Measurements from ENCODE around the gene GRID2. TPM values are rescaled to one million over a fixed set of nuclear protein-coding genes. Genes with fewer than 3 reads are reported as not detected.

The GRID2 gene
- polyA plus RNA-seq, 2 donors: 0.02 TPM; not detected in 1

- Histone ChIP-seq H3K4me3 (ENCODE audit: low read depth in 1 of 2, low read length in 2 of 2) (no peak overlapping the region), H3K27me3 (ENCODE audit: control insufficient read depth in 1 of 2, insufficient read depth in 2 of 2, low read length in 2 of 2) (no peaks in the 10 kb centered on the region), H3K4me1 (ENCODE audit: control insufficient read depth in 2 of 2, insufficient read depth in 2 of 2, low read length in 1 of 2) (no peaks in the 10 kb centered on the region), H3K9me3 (ENCODE audit: control insufficient read depth in 2 of 2, insufficient read depth in 1 of 2, low read depth in 1 of 2, low read length in 1 of 2) (no peaks in the 10 kb centered on the region), H3K27ac (ENCODE audit: low read depth in 2 of 2, low read length in 1 of 2) (no peak overlapping the region), H3K36me3 (ENCODE audit: control insufficient read depth in 2 of 2, insufficient read depth in 2 of 2, low read length in 1 of 2) (no peaks in the 10 kb centered on the region)
- 83 to 93% methylated on average over 1 of the region's 1 CpG for WGBS, 2 donors
Observed at GRCh38 chr4:93743635-93744034, 1439.9 kb downstream of the GRID2 start.

GRCh38 chr4:93744961-93745360 lies 1441.2 kb downstream of the GRID2 start:
- Histone ChIP-seq H3K4me3 (ENCODE audit: low read depth in 1 of 2, low read length in 2 of 2) (no peak overlapping the region), H3K27ac (ENCODE audit: low read depth in 2 of 2, low read length in 1 of 2) (no peak overlapping the region), H3K27me3 (ENCODE audit: control insufficient read depth in 1 of 2, insufficient read depth in 2 of 2, low read length in 2 of 2) (no peaks in the 10 kb centered on the region), H3K36me3 (ENCODE audit: control insufficient read depth in 2 of 2, insufficient read depth in 2 of 2, low read length in 1 of 2) (no peaks in the 10 kb centered on the region), H3K9me3 (ENCODE audit: control insufficient read depth in 2 of 2, insufficient read depth in 1 of 2, low read depth in 1 of 2, low read length in 1 of 2) (no peaks in the 10 kb centered on the region), H3K4me1 (ENCODE audit: control insufficient read depth in 2 of 2, insufficient read depth in 2 of 2, low read length in 1 of 2) (no peaks in the 10 kb centered on the region)
- WGBS, 2 donors: 56 to 65% methylated on average over 2 of the region's 2 CpGs

- H3K27me3 ChIP-seq (ENCODE audit: control insufficient read depth in 1 of 2, insufficient read depth in 2 of 2, low read length in 2 of 2): no peaks in the 10 kb centered on the region
- H3K4me1 ChIP-seq (ENCODE audit: control insufficient read depth in 2 of 2, insufficient read depth in 2 of 2, low read length in 1 of 2): no peaks in the 10 kb centered on the region
- H3K36me3 ChIP-seq (ENCODE audit: control insufficient read depth in 2 of 2, insufficient read depth in 2 of 2, low read length in 1 of 2): no peaks in the 10 kb centered on the region
- no peak overlapping the region for H3K27ac ChIP-seq (ENCODE audit: low read depth in 2 of 2, low read length in 1 of 2)
- no peaks in the 10 kb centered on the region for H3K9me3 ChIP-seq (ENCODE audit: control insufficient read depth in 2 of 2, insufficient read depth in 1 of 2, low read depth in 1 of 2, low read length in 1 of 2)
- no peak overlapping the region for H3K4me3 ChIP-seq (ENCODE audit: low read depth in 1 of 2, low read length in 2 of 2)
Observed at GRCh38 chr4:93746031-93746430, 1442.3 kb downstream of the GRID2 start.

- Histone ChIP-seq H3K27ac (ENCODE audit: low read depth in 2 of 2, low read length in 1 of 2) (no peak overlapping the region), H3K27me3 (ENCODE audit: control insufficient read depth in 1 of 2, insufficient read depth in 2 of 2, low read length in 2 of 2) (no peaks in the 10 kb centered on the region), H3K36me3 (ENCODE audit: control insufficient read depth in 2 of 2, insufficient read depth in 2 of 2, low read length in 1 of 2) (no peaks in the 10 kb centered on the region), H3K4me3 (ENCODE audit: low read depth in 1 of 2, low read length in 2 of 2) (no peak overlapping the region), H3K9me3 (ENCODE audit: control insufficient read depth in 2 of 2, insufficient read depth in 1 of 2, low read depth in 1 of 2, low read length in 1 of 2) (peaks cover 0 to 3% of the 10 kb centered on the region in 2 donors), H3K4me1 (ENCODE audit: control insufficient read depth in 2 of 2, insufficient read depth in 2 of 2, low read length in 1 of 2) (no peaks in the 10 kb centered on the region)
- 57 to 63% methylated on average over 2 of the region's 2 CpGs for WGBS, 2 donors
Observed at GRCh38 chr4:93747220-93747619, 1443.5 kb downstream of the GRID2 start.

GRCh38 chr4:93748373-93749291 lies 1444.9 kb downstream of the GRID2 start:
- H3K36me3 ChIP-seq (ENCODE audit: control insufficient read depth in 2 of 2, insufficient read depth in 2 of 2, low read length in 1 of 2): no peaks in the 10 kb centered on the region
- H3K4me3 ChIP-seq (ENCODE audit: low read depth in 1 of 2, low read length in 2 of 2): no peak overlapping the region
- H3K4me1 ChIP-seq (ENCODE audit: control insufficient read depth in 2 of 2, insufficient read depth in 2 of 2, low read length in 1 of 2): no peaks in the 10 kb centered on the region
- no peak overlapping the region for H3K27ac ChIP-seq (ENCODE audit: low read depth in 2 of 2, low read length in 1 of 2)
- 48 to 57% methylated on average over 6 of the region's 6 CpGs for WGBS, 2 donors
- H3K9me3 ChIP-seq (ENCODE audit: control insufficient read depth in 2 of 2, insufficient read depth in 1 of 2, low read depth in 1 of 2, low read length in 1 of 2): peaks cover 0 to 3% of the 10 kb centered on the region in 2 donors
- H3K27me3 ChIP-seq (ENCODE audit: control insufficient read depth in 1 of 2, insufficient read depth in 2 of 2, low read length in 2 of 2): no peaks in the 10 kb centered on the region

- 81 to 85% methylated on average over 3 of the region's 3 CpGs for WGBS, 2 donors
- H3K4me3 ChIP-seq (ENCODE audit: low read depth in 1 of 2, low read length in 2 of 2): no peak overlapping the region
- H3K27me3 ChIP-seq (ENCODE audit: control insufficient read depth in 1 of 2, insufficient read depth in 2 of 2, low read length in 2 of 2): no peaks in the 10 kb centered on the region
- no peaks in the 10 kb centered on the region for H3K36me3 ChIP-seq (ENCODE audit: control insufficient read depth in 2 of 2, insufficient read depth in 2 of 2, low read length in 1 of 2)
- peaks cover 0 to 3% of the 10 kb centered on the region in 2 donors for H3K9me3 ChIP-seq (ENCODE audit: control insufficient read depth in 2 of 2, insufficient read depth in 1 of 2, low read depth in 1 of 2, low read length in 1 of 2)
- H3K27ac ChIP-seq (ENCODE audit: low read depth in 2 of 2, low read length in 1 of 2): no peak overlapping the region
- no peaks in the 10 kb centered on the region for H3K4me1 ChIP-seq (ENCODE audit: control insufficient read depth in 2 of 2, insufficient read depth in 2 of 2, low read length in 1 of 2)
Observed at GRCh38 chr4:93749292-93749761, 1445.6 kb downstream of the GRID2 start.

- Histone ChIP-seq H3K4me3 (ENCODE audit: low read depth in 1 of 2, low read length in 2 of 2) (no peak overlapping the region), H3K9me3 (ENCODE audit: control insufficient read depth in 2 of 2, insufficient read depth in 1 of 2, low read depth in 1 of 2, low read length in 1 of 2) (peaks cover 0 to 3% of the 10 kb centered on the region in 2 donors), H3K36me3 (ENCODE audit: control insufficient read depth in 2 of 2, insufficient read depth in 2 of 2, low read length in 1 of 2) (no peaks in the 10 kb centered on the region), H3K27me3 (ENCODE audit: control insufficient read depth in 1 of 2, insufficient read depth in 2 of 2, low read length in 2 of 2) (no peaks in the 10 kb centered on the region), H3K4me1 (ENCODE audit: control insufficient read depth in 2 of 2, insufficient read depth in 2 of 2, low read length in 1 of 2) (no peaks in the 10 kb centered on the region), H3K27ac (ENCODE audit: low read depth in 2 of 2, low read length in 1 of 2) (no peak overlapping the region)
- 68 to 77% methylated on average over 3 of the region's 3 CpGs for WGBS, 2 donors
Observed at GRCh38 chr4:93751411-93751810, 1447.6 kb downstream of the GRID2 start.

GRCh38 chr4:93756101-93756500 lies 1452.3 kb downstream of the GRID2 start:
- H3K27me3 ChIP-seq (ENCODE audit: control insufficient read depth in 1 of 2, insufficient read depth in 2 of 2, low read length in 2 of 2): no peaks in the 10 kb centered on the region
- no peak overlapping the region for H3K27ac ChIP-seq (ENCODE audit: low read depth in 2 of 2, low read length in 1 of 2)
- no peaks in the 10 kb centered on the region for H3K4me1 ChIP-seq (ENCODE audit: control insufficient read depth in 2 of 2, insufficient read depth in 2 of 2, low read length in 1 of 2)
- H3K9me3 ChIP-seq (ENCODE audit: control insufficient read depth in 2 of 2, insufficient read depth in 1 of 2, low read depth in 1 of 2, low read length in 1 of 2): peaks cover 0 to 3% of the 10 kb centered on the region in 2 donors
- no peak overlapping the region for H3K4me3 ChIP-seq (ENCODE audit: low read depth in 1 of 2, low read length in 2 of 2)
- no peaks in the 10 kb centered on the region for H3K36me3 ChIP-seq (ENCODE audit: control insufficient read depth in 2 of 2, insufficient read depth in 2 of 2, low read length in 1 of 2)
- 87 to 92% methylated on average over 2 of the region's 2 CpGs for WGBS, 2 donors

- 45 to 47% methylated on average over 2 of the region's 2 CpGs for WGBS, 2 donors
- no peaks in the 10 kb centered on the region for H3K4me1 ChIP-seq (ENCODE audit: control insufficient read depth in 2 of 2, insufficient read depth in 2 of 2, low read length in 1 of 2)
- H3K36me3 ChIP-seq (ENCODE audit: control insufficient read depth in 2 of 2, insufficient read depth in 2 of 2, low read length in 1 of 2): no peaks in the 10 kb centered on the region
- no peaks in the 10 kb centered on the region for H3K27me3 ChIP-seq (ENCODE audit: control insufficient read depth in 1 of 2, insufficient read depth in 2 of 2, low read length in 2 of 2)
- H3K4me3 ChIP-seq (ENCODE audit: low read depth in 1 of 2, low read length in 2 of 2): no peak overlapping the region
- H3K9me3 ChIP-seq (ENCODE audit: control insufficient read depth in 2 of 2, insufficient read depth in 1 of 2, low read depth in 1 of 2, low read length in 1 of 2): no peaks in the 10 kb centered on the region
- H3K27ac ChIP-seq (ENCODE audit: low read depth in 2 of 2, low read length in 1 of 2): no peak overlapping the region
Observed at GRCh38 chr4:93759506-93759905, 1455.7 kb downstream of the GRID2 start.

GRCh38 chr4:93760284-93760683 lies 1456.5 kb downstream of the GRID2 start:
- Histone ChIP-seq H3K27ac (ENCODE audit: low read depth in 2 of 2, low read length in 1 of 2) (no peak overlapping the region), H3K27me3 (ENCODE audit: control insufficient read depth in 1 of 2, insufficient read depth in 2 of 2, low read length in 2 of 2) (no peaks in the 10 kb centered on the region), H3K36me3 (ENCODE audit: control insufficient read depth in 2 of 2, insufficient read depth in 2 of 2, low read length in 1 of 2) (no peaks in the 10 kb centered on the region), H3K9me3 (ENCODE audit: control insufficient read depth in 2 of 2, insufficient read depth in 1 of 2, low read depth in 1 of 2, low read length in 1 of 2) (no peaks in the 10 kb centered on the region), H3K4me1 (ENCODE audit: control insufficient read depth in 2 of 2, insufficient read depth in 2 of 2, low read length in 1 of 2) (no peaks in the 10 kb centered on the region), H3K4me3 (ENCODE audit: low read depth in 1 of 2, low read length in 2 of 2) (no peak overlapping the region)
- WGBS, 2 donors: 88 to 90% methylated on average over 2 of the region's 2 CpGs
